ENCODE results near the gene MCEE.
A peak's percentile ranks its signal among the peaks of the same experiment; 100 is the strongest.

MCEE gene

DNA sequence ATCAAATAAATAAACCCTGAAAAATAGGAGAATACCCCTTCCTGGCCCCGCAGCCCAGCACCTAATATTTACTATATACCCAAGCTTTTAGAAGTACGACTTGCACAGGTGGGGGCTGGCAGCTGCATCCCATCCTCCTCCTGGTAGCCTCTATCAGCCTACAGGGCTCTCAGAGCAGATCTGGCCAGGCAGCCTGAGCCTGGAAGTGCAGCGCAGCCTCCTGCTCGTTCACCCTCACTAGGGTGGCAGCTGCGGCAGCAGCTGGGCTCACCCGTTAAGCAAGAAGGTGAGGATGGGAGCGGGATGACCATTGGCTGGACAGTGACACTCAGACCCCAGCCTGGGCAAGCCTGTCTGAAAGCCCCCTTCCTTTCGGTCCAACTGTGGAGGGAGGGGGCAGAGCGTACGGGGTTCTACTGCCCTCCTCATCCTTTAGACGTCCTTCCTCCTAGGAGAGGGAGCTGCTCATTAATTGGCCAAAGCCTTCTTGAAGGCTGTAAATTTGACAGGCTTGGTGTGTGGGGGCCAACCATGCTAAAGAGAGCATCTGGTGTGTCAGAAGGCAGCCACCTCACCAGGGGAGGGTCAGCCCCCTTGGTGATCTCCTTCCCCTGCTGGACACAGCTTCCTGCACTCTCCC is 23.7 kb upstream of the MCEE start:
- Histone ChIP-seq H3K9me3 (ENCODE audit: severe bottlenecking) (no peaks in the 10 kb centered on the region), H3K27ac (ENCODE audit: poor library complexity, severe bottlenecking) (no peak overlapping the region), H3K4me1 (ENCODE audit: insufficient read depth, poor library complexity, severe bottlenecking) (no peaks in the 10 kb centered on the region), H3K4me3 (ENCODE audit: severe bottlenecking) (no peak overlapping the region), H3K36me3 (ENCODE audit: low read depth) (peaks cover 13% of the 10 kb centered on the region), H3K27me3 (ENCODE audit: insufficient read depth, poor library complexity, severe bottlenecking) (no peaks in the 10 kb centered on the region)
- DNase-seq (ENCODE audit: low spot score) (no peak), ATAC-seq (ENCODE audit: low read depth) (no peak)
- TF ChIP-seq, protein P1, sequence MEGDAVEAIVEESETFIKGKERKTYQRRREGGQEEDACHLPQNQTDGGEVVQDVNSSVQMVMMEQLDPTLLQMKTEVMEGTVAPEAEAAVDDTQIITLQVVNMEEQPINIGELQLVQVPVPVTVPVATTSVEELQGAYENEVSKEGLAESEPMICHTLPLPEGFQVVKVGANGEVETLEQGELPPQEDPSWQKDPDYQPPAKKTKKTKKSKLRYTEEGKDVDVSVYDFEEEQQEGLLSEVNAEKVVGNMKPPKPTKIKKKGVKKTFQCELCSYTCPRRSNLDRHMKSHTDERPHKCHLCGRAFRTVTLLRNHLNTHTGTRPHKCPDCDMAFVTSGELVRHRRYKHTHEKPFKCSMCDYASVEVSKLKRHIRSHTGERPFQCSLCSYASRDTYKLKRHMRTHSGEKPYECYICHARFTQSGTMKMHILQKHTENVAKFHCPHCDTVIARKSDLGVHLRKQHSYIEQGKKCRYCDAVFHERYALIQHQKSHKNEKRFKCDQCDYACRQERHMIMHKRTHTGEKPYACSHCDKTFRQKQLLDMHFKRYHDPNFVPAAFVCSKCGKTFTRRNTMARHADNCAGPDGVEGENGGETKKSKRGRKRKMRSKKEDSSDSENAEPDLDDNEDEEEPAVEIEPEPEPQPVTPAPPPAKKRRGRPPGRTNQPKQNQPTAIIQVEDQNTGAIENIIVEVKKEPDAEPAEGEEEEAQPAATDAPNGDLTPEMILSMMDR (IDR thresholded peaks at IDR 0.05; ENCODE audit: poor library complexity, severe bottlenecking) = no peak

GRCh38 chr2:71151620-71152019 is 21.6 kb upstream of the MCEE start:
- H3K36me3 ChIP-seq (ENCODE audit: low read depth) = peaks cover 33% of the 10 kb centered on the region
- no peak overlapping the region for H3K27ac ChIP-seq (ENCODE audit: poor library complexity, severe bottlenecking)
- no peak for ATAC-seq (ENCODE audit: low read depth)
- no peak overlapping the region for H3K4me3 ChIP-seq (ENCODE audit: severe bottlenecking)
- no peak for DNase-seq (ENCODE audit: low spot score)
- TF ChIP-seq, protein P1 (IDR thresholded peaks at IDR 0.05; ENCODE audit: poor library complexity, severe bottlenecking) = no peak
- no peaks in the 10 kb centered on the region for H3K4me1 ChIP-seq (ENCODE audit: insufficient read depth, poor library complexity, severe bottlenecking)
- H3K9me3 ChIP-seq (ENCODE audit: severe bottlenecking) = no peaks in the 10 kb centered on the region
- H3K27me3 ChIP-seq (ENCODE audit: insufficient read depth, poor library complexity, severe bottlenecking) = no peaks in the 10 kb centered on the region

GRCh38 chr2:71150082-71150816 is 20.2 kb upstream of the MCEE start:
- ATAC-seq (ENCODE audit: low read depth) (peak; percentile 42), DNase-seq (ENCODE audit: low spot score) (no peak)
- H3K4me1 ChIP-seq (ENCODE audit: insufficient read depth, poor library complexity, severe bottlenecking) = no peaks in the 10 kb centered on the region
- TF ChIP-seq, protein P1 (IDR thresholded peaks at IDR 0.05; ENCODE audit: poor library complexity, severe bottlenecking) = no peak
- H3K36me3 ChIP-seq (ENCODE audit: low read depth) = peaks cover 42% of the 10 kb centered on the region
- no peak overlapping the region for H3K4me3 ChIP-seq (ENCODE audit: severe bottlenecking)
- H3K9me3 ChIP-seq (ENCODE audit: severe bottlenecking) = no peaks in the 10 kb centered on the region
- H3K27me3 ChIP-seq (ENCODE audit: insufficient read depth, poor library complexity, severe bottlenecking) = no peaks in the 10 kb centered on the region
- H3K27ac ChIP-seq (ENCODE audit: poor library complexity, severe bottlenecking) = no peak overlapping the region

DNA sequence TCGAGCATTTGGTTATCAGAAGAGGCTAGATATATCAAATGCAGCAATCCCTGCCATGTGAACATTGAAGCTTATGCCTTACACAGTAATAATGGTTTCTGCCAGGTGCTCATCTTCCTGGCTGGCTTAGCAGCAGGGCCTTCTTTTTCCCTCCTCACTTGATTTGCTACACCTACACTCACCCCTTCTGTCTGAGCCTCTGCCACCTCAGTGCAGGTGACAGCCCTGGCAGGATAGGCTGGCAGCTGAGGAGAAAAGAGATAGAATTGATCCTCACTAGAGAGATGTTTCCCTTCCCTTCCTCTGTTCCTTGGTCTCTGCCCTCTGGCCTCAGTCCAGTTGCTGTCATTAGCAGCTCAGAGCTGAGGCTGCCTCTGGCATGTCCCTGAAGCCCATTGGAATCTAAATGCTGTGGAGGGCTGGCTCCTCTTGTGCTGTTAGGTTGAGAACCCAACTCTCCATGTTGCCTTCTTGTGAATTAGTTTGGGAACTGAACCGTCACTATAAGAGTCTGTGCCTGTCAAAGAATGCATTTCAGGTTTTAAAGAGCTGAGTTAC is 18.6 kb upstream of the MCEE start:
- Histone ChIP-seq H3K27me3 (ENCODE audit: insufficient read depth, poor library complexity, severe bottlenecking) (no peaks in the 10 kb centered on the region), H3K9me3 (ENCODE audit: severe bottlenecking) (no peaks in the 10 kb centered on the region), H3K36me3 (ENCODE audit: low read depth) (peaks cover 57% of the 10 kb centered on the region), H3K27ac (ENCODE audit: poor library complexity, severe bottlenecking) (no peak overlapping the region), H3K4me1 (ENCODE audit: insufficient read depth, poor library complexity, severe bottlenecking) (no peaks in the 10 kb centered on the region), H3K4me3 (ENCODE audit: severe bottlenecking) (no peak overlapping the region)
- ATAC-seq (ENCODE audit: low read depth) = no peak
- TF ChIP-seq, protein P1 (IDR thresholded peaks at IDR 0.05; ENCODE audit: poor library complexity, severe bottlenecking) = no peak
- no peak for DNase-seq (ENCODE audit: low spot score)
